HFFc6 (cell line): ENCODE results near the gene SMYD3. TPM values are rescaled to one million over a fixed set of nuclear protein-coding genes. Genes with fewer than 3 reads are reported as not detected.

Experiments
- DNase-seq: peaks from one replicate; pipeline ENCODE4 v3.0.0-alpha.2; 2018
- H3K27ac Mint-ChIP-seq: 2 replicates; pipeline ENCODE4 v1.8.0; 2020; ENCODE audit warnings: mild to moderate bottlenecking, mixed read lengths
- H3K27me3 Mint-ChIP-seq: 2 replicates; pipeline ENCODE4 v1.8.0; 2021; ENCODE audit warnings: mild to moderate bottlenecking, moderate library complexity, mixed read lengths; ENCODE audit not compliant: insufficient read depth
- H3K36me3 Mint-ChIP-seq: 2 replicates; pipeline ENCODE4 v1.8.0; 2021; ENCODE audit warnings: low read depth, mixed read lengths
- H3K4me1 Mint-ChIP-seq: 2 replicates; pipeline ENCODE4 v1.8.0; 2020; ENCODE audit warnings: low read depth, mixed read lengths
- H3K4me3 Mint-ChIP-seq: 2 replicates; pipeline ENCODE4 v1.8.0; 2020; ENCODE audit warnings: mild to moderate bottlenecking, moderate library complexity, mixed read lengths
- H3K9me3 Mint-ChIP-seq: 2 replicates; pipeline ENCODE4 v1.8.0; 2020; ENCODE audit warnings: mild to moderate bottlenecking, mixed read lengths
- CTCF ChIP-seq: fragments of 200-600 bp; sonication (generic); IDR thresholded peaks from 2 replicates; pipeline ENCODE4 v1.5.0; 2021; ENCODE audit warnings: antibody characterized with exemption, mild to moderate bottlenecking
- total RNA-seq, 6 experiments: library from RNA; stranded (reverse); fragmentation: NEBNext Ultra II Directional; extraction: Animal tissue kit (Norgen Biotek cat#: 25700); gene quantifications; 2 replicates in 1 of 6; 3 replicates in 5 of 6; pipeline ENCODE4 v1.2.3, GENCODE V29; 2021

Gene SMYD3
- total RNA-seq, 6 experiments from 2014 or later: 28.4 to 37.9 (median 31.2) TPM

GRCh38 chr1:245939756-245940345 lies 567.2 kb downstream of the SMYD3 start:
- H3K27me3 Mint-ChIP-seq: no peaks in the 10 kb centered on the region; the same call in 1 of the 2 replicates
- peaks cover 8% of the 10 kb centered on the region; the same call in 1 of the 2 replicates for H3K36me3 Mint-ChIP-seq
- TF ChIP-seq CTCF: no peak
- no peak overlapping the region for H3K27ac Mint-ChIP-seq
- no peak overlapping the region for H3K4me3 Mint-ChIP-seq
- peaks cover 6% of the 10 kb centered on the region; the same call in 1 of the 2 replicates for H3K9me3 Mint-ChIP-seq
- DNase-seq: no peak
- H3K4me1 Mint-ChIP-seq: no peaks in the 10 kb centered on the region

GRCh38 chr1:245938046-245938435 lies 569.0 kb downstream of the SMYD3 start:
- no peak for TF ChIP-seq CTCF
- Mint-ChIP-seq H3K27ac (no peak overlapping the region), H3K4me3 (no peak overlapping the region), H3K27me3 (no peaks in the 10 kb centered on the region; the same call in 1 of the 2 replicates), H3K36me3 (no peaks in the 10 kb centered on the region), H3K9me3 (no peaks in the 10 kb centered on the region), H3K4me1 (no peaks in the 10 kb centered on the region)
- DNase-seq: no peak

GRCh38 chr1:245937316-245938045 lies 569.6 kb downstream of the SMYD3 start:
- Mint-ChIP-seq H3K27ac (no peak overlapping the region), H3K9me3 (no peaks in the 10 kb centered on the region), H3K27me3 (no peaks in the 10 kb centered on the region; the same call in 1 of the 2 replicates), H3K4me1 (no peaks in the 10 kb centered on the region), H3K36me3 (no peaks in the 10 kb centered on the region), H3K4me3 (no peak overlapping the region)
- no peak for DNase-seq
- no peak for TF ChIP-seq CTCF

- DNase-seq: no peak
- TF ChIP-seq CTCF: no peak
- Mint-ChIP-seq H3K36me3 (no peaks in the 10 kb centered on the region), H3K4me3 (no peak overlapping the region), H3K27ac (no peak overlapping the region), H3K9me3 (no peaks in the 10 kb centered on the region), H3K27me3 (no peaks in the 10 kb centered on the region; the same call in 1 of the 2 replicates), H3K4me1 (no peaks in the 10 kb centered on the region)
Measured at GRCh38 chr1:245934409-245934808, 572.7 kb downstream of the SMYD3 start.

- no peak for DNase-seq
- no peak for TF ChIP-seq CTCF
- no peak overlapping the region for H3K27ac Mint-ChIP-seq
- H3K4me1 Mint-ChIP-seq: no peaks in the 10 kb centered on the region
- H3K4me3 Mint-ChIP-seq: no peak overlapping the region
- H3K9me3 Mint-ChIP-seq: no peaks in the 10 kb centered on the region
- no peaks in the 10 kb centered on the region for H3K36me3 Mint-ChIP-seq
- H3K27me3 Mint-ChIP-seq: no peaks in the 10 kb centered on the region; the same call in 1 of the 2 replicates
Measured at GRCh38 chr1:245933431-245934045, 573.5 kb downstream of the SMYD3 start.
